Measurements from ENCODE around the gene MAG.

- TF ChIP-seq POLR2A (IDR thresholded peaks at IDR 0.05; ENCODE audit: control extremely low read depth in 1 of 2, low read depth in 2 of 2, low read length in 2 of 2) (no peak), CTCF (IDR thresholded peaks at IDR 0.05; ENCODE audit: control extremely low read depth in 1 of 3, insufficient read depth in 1 of 3, low read depth in 1 of 3, low read length in 3 of 3) (no peak), BRCA1 (IDR thresholded peaks at IDR 0.05; ENCODE audit: low read depth, low read length) (no peak), RAD21 (IDR thresholded peaks at IDR 0.05 in 1 of 2, conservative IDR thresholded peaks at IDR 0.05 in 1 of 2; ENCODE audit: low read depth in 2 of 2, low read length in 2 of 2) (no peak), EZH2 (IDR thresholded peaks at IDR 0.05; ENCODE audit: low read depth, low read length, severe bottlenecking) (no peak), POLR2AphosphoS5 (IDR thresholded peaks at IDR 0.05; ENCODE audit: low read depth, low read length) (0 out of 2 replicates have a peak, but pooled peaks have one; percentile 5), SIN3A (conservative IDR thresholded peaks at IDR 0.05 in 1 of 2, IDR thresholded peaks at IDR 0.05 in 1 of 2; ENCODE audit: low read depth in 1 of 2, low read length in 2 of 2) (no peak), SUZ12 (IDR thresholded peaks at IDR 0.05; ENCODE audit: low read length) (no peak)
Measured at GRCh38 chr19:35261356-35262100, 30.4 kb upstream of the MAG start.

Measured in H1 (cell line).